Measurements from ENCODE around the gene CAPN5. TPM values are rescaled to one million over a fixed set of nuclear protein-coding genes. Genes with fewer than 3 reads are reported as not detected.

Gene CAPN5
- total and polyA plus RNA-seq, 2 of the 13 experiments (the other 11 are each of a cell fraction or from before 2014, with no cell fraction given), result 0.27 to 1.2 TPM

DNA sequence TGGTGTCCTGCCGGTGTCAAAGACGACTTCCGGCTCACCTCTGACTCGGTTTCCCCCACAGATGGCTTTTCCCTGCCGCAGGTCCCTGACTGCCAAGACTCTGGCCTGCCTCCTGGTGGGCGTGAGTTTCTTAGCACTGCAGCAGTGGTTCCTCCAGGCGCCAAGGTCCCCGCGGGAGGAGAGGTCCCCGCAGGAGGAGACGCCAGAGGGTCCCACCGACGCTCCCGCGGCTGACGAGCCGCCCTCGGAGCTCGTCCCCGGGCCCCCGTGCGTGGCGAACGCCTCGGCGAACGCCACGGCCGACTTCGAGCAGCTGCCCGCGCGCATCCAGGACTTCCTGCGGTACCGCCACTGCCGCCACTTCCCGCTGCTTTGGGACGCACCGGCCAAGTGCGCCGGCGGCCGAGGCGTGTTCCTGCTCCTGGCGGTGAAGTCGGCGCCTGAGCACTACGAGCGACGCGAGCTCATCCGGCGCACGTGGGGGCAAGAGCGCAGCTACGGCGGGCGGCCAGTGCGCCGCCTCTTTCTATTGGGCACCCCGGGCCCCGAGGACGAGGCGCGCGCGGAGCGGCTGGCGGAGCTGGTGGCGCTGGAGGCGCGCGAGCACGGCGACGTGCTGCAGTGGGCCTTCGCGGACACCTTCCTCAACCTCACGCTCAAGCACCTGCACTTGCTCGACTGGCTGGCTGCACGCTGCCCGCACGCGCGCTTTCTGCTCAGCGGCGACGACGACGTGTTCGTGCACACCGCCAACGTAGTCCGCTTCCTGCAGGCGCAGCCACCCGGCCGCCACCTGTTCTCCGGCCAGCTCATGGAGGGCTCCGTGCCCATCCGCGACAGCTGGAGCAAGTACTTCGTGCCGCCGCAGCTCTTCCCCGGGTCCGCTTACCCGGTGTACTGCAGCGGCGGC, 27.0 kb upstream of the CAPN5 start:
- in situ Hi-C loops (cut with HindIII; ENCODE audit: extremely low pct_ligation_motif_present, low pct_unique_long_range_greater_than_20kb) (loop anchor here (5.0 to 25.0 kb wide), 2 partner anchors 127 to 307 kb away; no protein-coding TSS in a partner anchor), intact Hi-C loops (cut with micrococcal nuclease; ENCODE audit: unreplicated experiment) (loop anchor here (10.0 kb wide), 1 partner anchor 315 kb away; no protein-coding TSS in a partner anchor)
- DNase-seq (ENCODE audit: low spot score) (no peak), FAIRE-seq (no peak), ATAC-seq (no peak)
- H3K4me1 ChIP-seq (ENCODE audit: insufficient read depth, low read length), result peaks cover 37% of the 10 kb centered on the region
- no peak overlapping the region for H3K27ac ChIP-seq (ENCODE audit: extremely low read length, insufficient read depth, low read length)
- H3K9ac ChIP-seq (ENCODE audit: insufficient read depth, low read depth, low read length), result no peak overlapping the region
- WGBS (ENCODE audit: low lambda C conversion rate), result 75% methylated on average over 102 of the region's 109 CpGs
- BruUV-seq (replicated peaks), result no TSS peak
- TF ChIP-seq STAG1 (CRISPR knock-in tag; IDR thresholded peaks at IDR 0.05), result peak; percentile 48
- 0 out of 2 replicates have a peak, but pooled peaks have one; percentile 7 for TF ChIP-seq SMC3 (IDR thresholded peaks at IDR 0.05; ENCODE audit: low read length)
- TF ChIP-seq, protein P1, sequence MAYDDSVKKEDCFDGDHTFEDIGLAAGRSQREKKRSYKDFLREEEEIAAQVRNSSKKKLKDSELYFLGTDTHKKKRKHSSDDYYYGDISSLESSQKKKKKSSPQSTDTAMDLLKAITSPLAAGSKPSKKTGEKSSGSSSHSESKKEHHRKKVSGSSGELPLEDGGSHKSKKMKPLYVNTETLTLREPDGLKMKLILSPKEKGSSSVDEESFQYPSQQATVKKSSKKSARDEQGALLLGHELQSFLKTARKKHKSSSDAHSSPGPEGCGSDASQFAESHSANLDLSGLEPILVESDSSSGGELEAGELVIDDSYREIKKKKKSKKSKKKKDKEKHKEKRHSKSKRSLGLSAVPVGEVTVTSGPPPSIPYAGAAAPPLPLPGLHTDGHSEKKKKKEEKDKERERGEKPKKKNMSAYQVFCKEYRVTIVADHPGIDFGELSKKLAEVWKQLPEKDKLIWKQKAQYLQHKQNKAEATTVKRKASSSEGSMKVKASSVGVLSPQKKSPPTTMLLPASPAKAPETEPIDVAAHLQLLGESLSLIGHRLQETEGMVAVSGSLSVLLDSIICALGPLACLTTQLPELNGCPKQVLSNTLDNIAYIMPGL (CRISPR knock-in tag; IDR thresholded peaks at IDR 0.05; ENCODE audit: borderline replicate concordance in 1 of 2, low read depth in 1 of 2), result no peak
- TF ChIP-seq, protein P2, sequence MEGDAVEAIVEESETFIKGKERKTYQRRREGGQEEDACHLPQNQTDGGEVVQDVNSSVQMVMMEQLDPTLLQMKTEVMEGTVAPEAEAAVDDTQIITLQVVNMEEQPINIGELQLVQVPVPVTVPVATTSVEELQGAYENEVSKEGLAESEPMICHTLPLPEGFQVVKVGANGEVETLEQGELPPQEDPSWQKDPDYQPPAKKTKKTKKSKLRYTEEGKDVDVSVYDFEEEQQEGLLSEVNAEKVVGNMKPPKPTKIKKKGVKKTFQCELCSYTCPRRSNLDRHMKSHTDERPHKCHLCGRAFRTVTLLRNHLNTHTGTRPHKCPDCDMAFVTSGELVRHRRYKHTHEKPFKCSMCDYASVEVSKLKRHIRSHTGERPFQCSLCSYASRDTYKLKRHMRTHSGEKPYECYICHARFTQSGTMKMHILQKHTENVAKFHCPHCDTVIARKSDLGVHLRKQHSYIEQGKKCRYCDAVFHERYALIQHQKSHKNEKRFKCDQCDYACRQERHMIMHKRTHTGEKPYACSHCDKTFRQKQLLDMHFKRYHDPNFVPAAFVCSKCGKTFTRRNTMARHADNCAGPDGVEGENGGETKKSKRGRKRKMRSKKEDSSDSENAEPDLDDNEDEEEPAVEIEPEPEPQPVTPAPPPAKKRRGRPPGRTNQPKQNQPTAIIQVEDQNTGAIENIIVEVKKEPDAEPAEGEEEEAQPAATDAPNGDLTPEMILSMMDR (CRISPR knock-in tag; IDR thresholded peaks at IDR 0.05), result peak; percentile 63
- TF ChIP-seq, protein P3, sequence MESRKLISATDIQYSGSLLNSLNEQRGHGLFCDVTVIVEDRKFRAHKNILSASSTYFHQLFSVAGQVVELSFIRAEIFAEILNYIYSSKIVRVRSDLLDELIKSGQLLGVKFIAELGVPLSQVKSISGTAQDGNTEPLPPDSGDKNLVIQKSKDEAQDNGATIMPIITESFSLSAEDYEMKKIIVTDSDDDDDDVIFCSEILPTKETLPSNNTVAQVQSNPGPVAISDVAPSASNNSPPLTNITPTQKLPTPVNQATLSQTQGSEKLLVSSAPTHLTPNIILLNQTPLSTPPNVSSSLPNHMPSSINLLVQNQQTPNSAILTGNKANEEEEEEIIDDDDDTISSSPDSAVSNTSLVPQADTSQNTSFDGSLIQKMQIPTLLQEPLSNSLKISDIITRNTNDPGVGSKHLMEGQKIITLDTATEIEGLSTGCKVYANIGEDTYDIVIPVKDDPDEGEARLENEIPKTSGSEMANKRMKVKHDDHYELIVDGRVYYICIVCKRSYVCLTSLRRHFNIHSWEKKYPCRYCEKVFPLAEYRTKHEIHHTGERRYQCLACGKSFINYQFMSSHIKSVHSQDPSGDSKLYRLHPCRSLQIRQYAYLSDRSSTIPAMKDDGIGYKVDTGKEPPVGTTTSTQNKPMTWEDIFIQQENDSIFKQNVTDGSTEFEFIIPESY (CRISPR knock-in tag; IDR thresholded peaks at IDR 0.05), result peak; percentile 21; the same call in 1 of the 2 replicates
- TF ChIP-seq RAD21 (CRISPR knock-in tag; IDR thresholded peaks at IDR 0.05), result 0 out of 2 replicates have a peak, but pooled peaks have one; percentile 38
- TF ChIP-seq STAT5B (CRISPR knock-in tag; IDR thresholded peaks at IDR 0.05), result no peak
- H3K9me3 ChIP-seq (ENCODE audit: low read length), result no peaks in the 10 kb centered on the region
- H4K20me1 ChIP-seq (ENCODE audit: insufficient read depth, low read length), result no peaks in the 10 kb centered on the region
- H3K4me2 ChIP-seq (ENCODE audit: low read depth, low read length), result no peak overlapping the region
- H3K27me3 ChIP-seq (ENCODE audit: control insufficient read depth in 1 of 2, insufficient read depth in 2 of 2, low read length in 2 of 2), result peaks cover 7 to 70% of the 10 kb centered on the region in 2 experiments
- H3K79me2 ChIP-seq (ENCODE audit: insufficient read depth, low read length), result no peaks in the 10 kb centered on the region
- no peak overlapping the region for H3K4me3 ChIP-seq (replicated peaks in 1 of 3; ENCODE audit: insufficient read depth in 1 of 3, low read depth in 2 of 3, low read length in 3 of 3)
- no peaks in the 10 kb centered on the region for H3K36me3 ChIP-seq (replicated peaks in 1 of 2; ENCODE audit: control insufficient read depth in 1 of 2, insufficient read depth in 2 of 2, low read length in 2 of 2)
- H2AFZ ChIP-seq (ENCODE audit: low read length), result no peak overlapping the region
- POLR2A ChIA-PET, result no interaction called here
- CTCF ChIA-PET (ENCODE audit: low intra/inter-chr PET ratio, low total read pairs), result interaction anchor here (1.2 kb wide), 1 partner anchor 120 kb away, joined by 5 read pairs; no protein-coding TSS in a partner anchor

Data from HepG2 (cell line).